ENCODE measurements around the gene ATXN10.

Gene ATXN10

GRCh38 chr22:45832959-45833580, 161.4 kb downstream of the ATXN10 start:
- no peak for DNase-seq

GRCh38 chr22:45833613-45834012, 162.0 kb downstream of the ATXN10 start:
- no peak for DNase-seq

- no peak for DNase-seq
These were observed 162.6 kb downstream of the ATXN10 start for GRCh38 chr22:45834241-45834640.

GRCh38 chr22:45834795-45835194, 163.2 kb downstream of the ATXN10 start:
- DNase-seq, result no peak

- DNase-seq, result no peak
These were observed 165.0 kb downstream of the ATXN10 start for GRCh38 chr22:45836418-45837169.

GRCh38 chr22:45837508-45837907, 165.9 kb downstream of the ATXN10 start:
- no peak for DNase-seq

- no peak for DNase-seq
These were observed 166.8 kb downstream of the ATXN10 start for GRCh38 chr22:45838305-45838887.

- DNase-seq, result no peak
These were observed 168.8 kb downstream of the ATXN10 start for GRCh38 chr22:45840483-45840882.

GRCh38 chr22:45842291-45842991, 170.8 kb downstream of the ATXN10 start:
- no peak for DNase-seq

GRCh38 chr22:45843031-45843430, 171.4 kb downstream of the ATXN10 start:
- no peak for DNase-seq

- no peak for DNase-seq
These were observed 172.4 kb downstream of the ATXN10 start for GRCh38 chr22:45843986-45844385.

GRCh38 chr22:45845076-45845487, 173.4 kb downstream of the ATXN10 start:
- DNase-seq, result no peak

GRCh38 chr22:45846952-45847351, 175.3 kb downstream of the ATXN10 start:
- DNase-seq, result no peak

- no peak for DNase-seq
These were observed 177.3 kb downstream of the ATXN10 start for GRCh38 chr22:45848904-45849303.

GRCh38 chr22:45852826-45853225, 181.2 kb downstream of the ATXN10 start:
- no peak for DNase-seq

- DNase-seq, result no peak
These were observed 184.3 kb downstream of the ATXN10 start for GRCh38 chr22:45855961-45856360.

GRCh38 chr22:45857519-45857918, 185.9 kb downstream of the ATXN10 start:
- DNase-seq, result no peak

GRCh38 chr22:45859231-45860161, 187.9 kb downstream of the ATXN10 start:
- no peak for DNase-seq

GRCh38 chr22:45860201-45860600, 188.6 kb downstream of the ATXN10 start:
- DNase-seq, result no peak

GRCh38 chr22:45861259-45861658, 189.6 kb downstream of the ATXN10 start:
- DNase-seq, result no peak

GRCh38 chr22:45863981-45864751, 192.5 kb downstream of the ATXN10 start:
- DNase-seq, result no peak

Data from activated gamma-delta T cell (primary cell).